ENCODE data around the gene CMYA5. TPM values are rescaled to one million over a fixed set of nuclear protein-coding genes. Genes with fewer than 3 reads are reported as not detected.

Gene CMYA5
- total RNA-seq, 1 experiment from 2014 or later: 0.22 TPM

GRCh38 chr5:79729679-79730078, 40.0 kb downstream of the CMYA5 start:
- Histone ChIP-seq H3K27ac (ENCODE audit: low read depth, low read length) (no peak overlapping the region), H3K9ac (ENCODE audit: low read length) (no peak overlapping the region), H3K27me3 (ENCODE audit: insufficient read depth, low read length) (peaks cover 44% of the 10 kb centered on the region), H3K79me2 (ENCODE audit: insufficient read depth, low read length) (no peaks in the 10 kb centered on the region), H3K9me3 (ENCODE audit: control insufficient read depth in 1 of 2, insufficient read depth in 1 of 2, low read depth in 1 of 2, low read length in 2 of 2) (no peaks in the 10 kb centered on the region), H3K36me3 (ENCODE audit: control insufficient read depth in 1 of 2, insufficient read depth in 2 of 2, low read length in 2 of 2) (no peaks in the 10 kb centered on the region), H3K4me1 (ENCODE audit: control insufficient read depth in 1 of 2, insufficient read depth in 2 of 2, low read length in 2 of 2) (no peaks in the 10 kb centered on the region; a peak in 1 of 4 replicates), H2AFZ (ENCODE audit: low read depth, low read length, poor library complexity, severe bottlenecking) (no peak overlapping the region), H3K9me2 (ENCODE audit: insufficient read depth) (peaks cover 3% of the 10 kb centered on the region; the same call in 1 of the 2 replicates), H4K20me1 (ENCODE audit: insufficient read depth) (no peaks in the 10 kb centered on the region), H3K4me3 (replicated peaks in 1 of 2; ENCODE audit: low read depth in 1 of 2, low read length in 2 of 2) (no peak overlapping the region), H3K4me2 (ENCODE audit: low read length) (no peak overlapping the region)
- DNase-seq (ENCODE audit: low read depth, low spot score) (no peak), ATAC-seq (no peak)
- intact Hi-C loops (cut with micrococcal nuclease): no loop called here
- RAD21 ChIA-PET (ENCODE audit: low non-redundant PET in 1 of 2, low total read pairs in 2 of 2, uncharacterized antibody in 2 of 2, unreplicated experiment in 2 of 2): no interaction called here
- CTCF ChIA-PET: no interaction called here
- TF ChIP-seq RAD21 (IDR thresholded peaks at IDR 0.05; ENCODE audit: low read depth): no peak
- TF ChIP-seq FOSL1 (IDR thresholded peaks at IDR 0.05; ENCODE audit: low read depth): no peak
- no peak for TF ChIP-seq ELF1 (IDR thresholded peaks at IDR 0.05; ENCODE audit: borderline replicate concordance, low read depth)
- TF ChIP-seq YY1 (IDR thresholded peaks at IDR 0.05; ENCODE audit: extremely low read depth, insufficient replicate concordance, low read depth, low read length): no peak
- TF ChIP-seq CTCF (IDR thresholded peaks at IDR 0.05 in 2 of 3, conservative IDR thresholded peaks at IDR 0.05 in 1 of 3; ENCODE audit: borderline replicate concordance in 1 of 3, insufficient read depth in 1 of 3, low read depth in 2 of 3, low read length in 2 of 3): no peak
- no peak for TF ChIP-seq POLR2A (IDR thresholded peaks at IDR 0.05; ENCODE audit: borderline replicate concordance, extremely low read depth, insufficient read depth, insufficient read length)
- no peak for TF ChIP-seq SP1 (IDR thresholded peaks at IDR 0.05; ENCODE audit: low read depth)
- TF ChIP-seq EGR1 (IDR thresholded peaks at IDR 0.05; ENCODE audit: low read depth): no peak
- no peak for TF ChIP-seq CEBPB (IDR thresholded peaks at IDR 0.05; ENCODE audit: low read depth)
- no peak for TF ChIP-seq CBX3 (IDR thresholded peaks at IDR 0.05; ENCODE audit: low read depth)
- TF ChIP-seq EZH2 (IDR thresholded peaks at IDR 0.05): no peak
- TF ChIP-seq REST (IDR thresholded peaks at IDR 0.05; ENCODE audit: low read depth): no peak
- no peak for TF ChIP-seq POLR2AphosphoS5 (IDR thresholded peaks at IDR 0.05; ENCODE audit: low read depth, low read length)
- TF ChIP-seq TCF7L2 (IDR thresholded peaks at IDR 0.05; ENCODE audit: borderline replicate concordance, extremely low read depth, insufficient read depth, insufficient read length): no peak
- TF ChIP-seq ZFX (IDR thresholded peaks at IDR 0.05): no peak
- no peak for TF ChIP-seq ZNF274 (IDR thresholded peaks at IDR 0.05; ENCODE audit: low read depth, low read length)
- no TSS peak for BruUV-seq (replicated peaks)
- POLR2A ChIA-PET: no interaction called here

All from HCT116 (cell line).